GM12872 (cell line): ENCODE results near the gene ARHGAP21.

Source experiments
- CTCF ChIP-seq: IDR thresholded peaks from 3 replicates; pipeline ENCODE4 v1.5.1; 2011; ENCODE audit warnings: low read depth, mild to moderate bottlenecking, low read length, moderate library complexity; ENCODE audit not compliant: insufficient read depth

Gene ARHGAP21

GRCh38 chr10:24579906-24580305 is 143.8 kb downstream of the ARHGAP21 start:
- TF ChIP-seq CTCF = no peak

GRCh38 chr10:24579448-24579847 is 144.2 kb downstream of the ARHGAP21 start:
- TF ChIP-seq CTCF = no peak

- TF ChIP-seq CTCF = no peak
Observed at GRCh38 chr10:24575481-24576002, 148.1 kb downstream of the ARHGAP21 start.

GRCh38 chr10:24574578-24575155 is 149.0 kb downstream of the ARHGAP21 start:
- TF ChIP-seq CTCF = no peak

- TF ChIP-seq CTCF = no peak
Observed at GRCh38 chr10:24574161-24574560, 149.5 kb downstream of the ARHGAP21 start.

- no peak for TF ChIP-seq CTCF
Observed at GRCh38 chr10:24571870-24572450, 151.7 kb downstream of the ARHGAP21 start.

- no peak for TF ChIP-seq CTCF
Observed at GRCh38 chr10:24570658-24571426, 152.8 kb downstream of the ARHGAP21 start.
